ENCODE data around the gene PRLR. TPM values are rescaled to one million over a fixed set of nuclear protein-coding genes. Genes with fewer than 3 reads are reported as not detected.

Gene PRLR
- polyA plus RNA-seq, 1 donor from 2014 or later: 0.50 TPM

DNA sequence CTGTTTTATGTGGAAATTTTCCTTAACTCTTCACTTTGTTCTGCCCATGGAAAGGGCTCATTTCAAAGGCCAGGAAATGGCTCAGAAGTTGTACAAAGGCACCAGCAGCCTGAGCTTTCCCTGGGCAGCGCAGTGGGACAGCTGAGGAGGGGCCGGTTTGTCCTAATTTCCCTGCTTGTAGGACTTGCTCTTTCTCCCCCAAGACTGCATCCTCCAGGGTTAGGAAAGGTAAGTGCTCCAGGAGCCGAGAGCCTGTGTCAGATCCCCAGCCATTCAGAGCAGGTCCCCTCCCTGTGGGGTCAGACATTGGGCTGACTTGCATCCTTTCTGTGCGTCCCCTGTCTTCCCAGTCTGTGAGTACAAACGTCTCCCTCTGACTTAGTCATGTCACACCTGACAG is 226.1 kb downstream of the PRLR start:
- H4K20me1 ChIP-seq (ENCODE audit: insufficient read depth): no peaks in the 10 kb centered on the region
- H3K27me3 ChIP-seq (ENCODE audit: insufficient read depth, low read depth, low read length): no peaks in the 10 kb centered on the region
- H3K36me3 ChIP-seq (ENCODE audit: insufficient read depth, low read length): no peaks in the 10 kb centered on the region
- H2AFZ ChIP-seq (ENCODE audit: low read depth, low read length): no peak overlapping the region
- no peak overlapping the region for H3K27ac ChIP-seq (ENCODE audit: low read length)
- H3K79me2 ChIP-seq (replicated peaks; ENCODE audit: insufficient read depth, low read length): no peaks in the 10 kb centered on the region
- H3K4me2 ChIP-seq (ENCODE audit: low read length): no peak overlapping the region
- no peak overlapping the region for H3K9ac ChIP-seq (ENCODE audit: low read length)
- no peaks in the 10 kb centered on the region for H3K9me3 ChIP-seq (ENCODE audit: low read length)
- H3K4me3 ChIP-seq (ENCODE audit: low read length): no peak overlapping the region
- TF ChIP-seq EP300 (conservative IDR thresholded peaks at IDR 0.05; ENCODE audit: poor library complexity, severe bottlenecking): no peak
- no peak for TF ChIP-seq CTCF (IDR thresholded peaks at IDR 0.05; ENCODE audit: poor library complexity, severe bottlenecking)
- TF ChIP-seq MXI1 (conservative IDR thresholded peaks at IDR 0.05; ENCODE audit: poor library complexity, severe bottlenecking): no peak
- TF ChIP-seq, protein P1, sequence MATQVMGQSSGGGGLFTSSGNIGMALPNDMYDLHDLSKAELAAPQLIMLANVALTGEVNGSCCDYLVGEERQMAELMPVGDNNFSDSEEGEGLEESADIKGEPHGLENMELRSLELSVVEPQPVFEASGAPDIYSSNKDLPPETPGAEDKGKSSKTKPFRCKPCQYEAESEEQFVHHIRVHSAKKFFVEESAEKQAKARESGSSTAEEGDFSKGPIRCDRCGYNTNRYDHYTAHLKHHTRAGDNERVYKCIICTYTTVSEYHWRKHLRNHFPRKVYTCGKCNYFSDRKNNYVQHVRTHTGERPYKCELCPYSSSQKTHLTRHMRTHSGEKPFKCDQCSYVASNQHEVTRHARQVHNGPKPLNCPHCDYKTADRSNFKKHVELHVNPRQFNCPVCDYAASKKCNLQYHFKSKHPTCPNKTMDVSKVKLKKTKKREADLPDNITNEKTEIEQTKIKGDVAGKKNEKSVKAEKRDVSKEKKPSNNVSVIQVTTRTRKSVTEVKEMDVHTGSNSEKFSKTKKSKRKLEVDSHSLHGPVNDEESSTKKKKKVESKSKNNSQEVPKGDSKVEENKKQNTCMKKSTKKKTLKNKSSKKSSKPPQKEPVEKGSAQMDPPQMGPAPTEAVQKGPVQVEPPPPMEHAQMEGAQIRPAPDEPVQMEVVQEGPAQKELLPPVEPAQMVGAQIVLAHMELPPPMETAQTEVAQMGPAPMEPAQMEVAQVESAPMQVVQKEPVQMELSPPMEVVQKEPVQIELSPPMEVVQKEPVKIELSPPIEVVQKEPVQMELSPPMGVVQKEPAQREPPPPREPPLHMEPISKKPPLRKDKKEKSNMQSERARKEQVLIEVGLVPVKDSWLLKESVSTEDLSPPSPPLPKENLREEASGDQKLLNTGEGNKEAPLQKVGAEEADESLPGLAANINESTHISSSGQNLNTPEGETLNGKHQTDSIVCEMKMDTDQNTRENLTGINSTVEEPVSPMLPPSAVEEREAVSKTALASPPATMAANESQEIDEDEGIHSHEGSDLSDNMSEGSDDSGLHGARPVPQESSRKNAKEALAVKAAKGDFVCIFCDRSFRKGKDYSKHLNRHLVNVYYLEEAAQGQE (IDR thresholded peaks at IDR 0.05; ENCODE audit: borderline replicate concordance): no peak
- TF ChIP-seq TAF1 (IDR thresholded peaks at IDR 0.05; ENCODE audit: low read depth): no peak
- no peak for TF ChIP-seq EZH2 (IDR thresholded peaks at IDR 0.05; ENCODE audit: borderline replicate concordance, insufficient read depth, low read length, poor library complexity, severe bottlenecking)
- TF ChIP-seq POLR2AphosphoS5 (IDR thresholded peaks at IDR 0.05): no peak
- TF ChIP-seq SMC3 (conservative IDR thresholded peaks at IDR 0.05; ENCODE audit: poor library complexity): no peak
- no peak for TF ChIP-seq RAD21 (conservative IDR thresholded peaks at IDR 0.05)
- H3F3A ChIP-seq (ENCODE audit: insufficient read depth, low read length, poor library complexity, severe bottlenecking): no peaks in the 10 kb centered on the region
- H3K9me2 ChIP-seq (ENCODE audit: insufficient read depth, low read length): no peaks in the 10 kb centered on the region

DNA sequence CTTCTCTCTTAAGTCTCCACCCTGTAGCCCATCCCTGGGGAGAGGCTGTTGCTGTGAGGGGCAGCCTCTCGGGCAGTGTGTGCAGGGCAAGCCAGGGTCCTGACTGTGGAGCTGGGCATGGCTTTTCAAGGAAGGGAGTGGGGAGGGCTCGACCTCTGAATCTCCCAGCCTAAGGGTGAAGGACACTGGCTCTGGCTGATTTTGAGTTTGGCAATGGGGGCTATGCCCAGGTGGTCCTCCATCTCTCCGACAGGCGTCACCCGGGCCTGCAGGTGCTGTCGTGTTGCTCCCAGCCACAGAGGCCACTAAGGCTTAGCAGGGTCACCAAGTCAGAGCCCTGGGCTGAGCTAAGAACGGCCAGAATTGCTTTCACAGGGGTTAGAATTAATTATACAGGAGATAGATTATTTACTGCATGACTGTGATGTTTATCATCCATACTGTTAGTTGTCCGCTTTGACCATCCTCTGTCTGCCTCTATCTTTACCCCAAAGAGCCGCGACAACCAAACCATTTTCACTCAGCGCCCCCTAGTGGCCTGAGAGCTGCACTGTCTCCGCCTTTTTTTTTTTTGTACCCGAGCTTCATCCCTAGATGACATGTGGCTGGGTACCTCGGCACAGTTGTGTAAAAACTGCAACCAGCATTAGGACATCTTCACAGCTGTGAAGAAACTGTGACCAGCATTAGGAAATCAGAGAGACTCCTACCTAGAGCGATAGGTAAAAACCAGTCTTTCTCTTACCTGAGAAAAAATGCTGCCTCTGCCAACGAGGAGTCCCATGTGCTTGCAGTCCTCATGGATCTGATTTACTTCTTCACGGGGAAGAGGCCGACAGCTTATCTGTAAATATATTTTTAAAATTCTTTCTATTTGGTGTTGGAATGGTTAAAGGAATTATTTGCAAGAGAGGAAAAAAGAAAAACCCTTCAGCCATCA is 227.0 kb downstream of the PRLR start:
- H3K4me3 ChIP-seq (ENCODE audit: low read length): no peak overlapping the region
- H3K27me3 ChIP-seq (ENCODE audit: insufficient read depth, low read depth, low read length): no peaks in the 10 kb centered on the region
- no peak overlapping the region for H2AFZ ChIP-seq (ENCODE audit: low read depth, low read length)
- H3K36me3 ChIP-seq (ENCODE audit: insufficient read depth, low read length): no peaks in the 10 kb centered on the region
- no peaks in the 10 kb centered on the region for H3K9me2 ChIP-seq (ENCODE audit: insufficient read depth, low read length)
- H3K27ac ChIP-seq (ENCODE audit: low read length): no peak overlapping the region
- no peak overlapping the region for H3K9ac ChIP-seq (ENCODE audit: low read length)
- no peaks in the 10 kb centered on the region for H3K9me3 ChIP-seq (ENCODE audit: low read length)
- H3F3A ChIP-seq (ENCODE audit: insufficient read depth, low read length, poor library complexity, severe bottlenecking): no peaks in the 10 kb centered on the region
- H3K4me2 ChIP-seq (ENCODE audit: low read length): no peak overlapping the region
- TF ChIP-seq CTCF (IDR thresholded peaks at IDR 0.05; ENCODE audit: poor library complexity, severe bottlenecking) (peak; percentile 42), RAD21 (conservative IDR thresholded peaks at IDR 0.05) (no peak)
- H4K20me1 ChIP-seq (ENCODE audit: insufficient read depth): no peaks in the 10 kb centered on the region
- H3K79me2 ChIP-seq (replicated peaks; ENCODE audit: insufficient read depth, low read length): no peaks in the 10 kb centered on the region

Measured in neural cell (in vitro differentiated cells).